Dedifferentiated amniotic fluid mesenchymal stem cell (primary cell): Measurements from ENCODE around the gene JAKMIP2.
"Not testable (repeated sequence)": the region's sequence is repeated elsewhere in the genome, so short reads cannot be mapped to it uniquely, and the experiment has no call there.

ENCODE experiments used
- DNase-seq: peaks from one replicate; pipeline ENCODE4 v3.0.0-alpha.2; 2016; ENCODE audit errors: extremely low spot score

JAKMIP2 gene

GRCh38 chr5:147601652-147602051 lies 180.9 kb downstream of the JAKMIP2 start:
- no peak for DNase-seq

DNA sequence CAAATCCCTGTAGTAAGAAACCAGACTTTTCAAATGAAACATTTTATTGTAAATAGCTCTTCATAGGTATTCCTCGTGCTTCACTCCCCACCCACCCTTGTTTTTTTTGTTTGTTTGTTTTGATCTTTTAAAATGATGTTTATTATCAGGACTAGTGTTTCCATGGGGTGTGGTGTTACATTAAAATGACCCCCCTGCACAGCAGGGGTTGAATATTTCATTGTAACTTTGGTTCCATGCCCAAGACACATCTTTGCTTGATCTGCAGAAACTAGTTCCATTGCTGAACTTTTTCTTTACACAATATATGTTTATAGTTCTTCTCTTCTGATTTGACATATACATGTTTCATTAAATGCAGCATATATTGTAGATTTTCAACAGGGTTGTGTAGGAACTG lies 191.4 kb downstream of the JAKMIP2 start:
- DNase-seq: no peak

GRCh38 chr5:147590096-147590495 lies 192.4 kb downstream of the JAKMIP2 start:
- no peak for DNase-seq

DNA sequence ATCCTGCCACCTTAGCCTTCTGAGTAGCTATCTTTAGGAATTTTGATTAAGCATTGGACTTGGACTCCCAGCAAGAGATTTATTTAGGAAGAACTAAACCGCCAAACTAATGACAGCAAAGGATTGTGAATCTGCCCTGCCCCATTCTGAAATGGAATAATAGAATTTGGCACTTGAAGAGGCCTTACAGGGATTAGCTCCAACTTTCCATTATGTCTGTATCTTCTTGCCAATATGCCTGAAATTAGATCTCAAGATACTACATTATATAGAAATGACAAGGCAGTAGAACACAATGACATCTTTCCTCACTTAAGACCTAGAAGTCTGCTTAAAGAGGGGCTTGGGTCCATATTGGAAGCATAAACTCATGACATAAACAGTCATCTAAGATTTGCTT lies 195.7 kb downstream of the JAKMIP2 start:
- no peak for DNase-seq

DNA sequence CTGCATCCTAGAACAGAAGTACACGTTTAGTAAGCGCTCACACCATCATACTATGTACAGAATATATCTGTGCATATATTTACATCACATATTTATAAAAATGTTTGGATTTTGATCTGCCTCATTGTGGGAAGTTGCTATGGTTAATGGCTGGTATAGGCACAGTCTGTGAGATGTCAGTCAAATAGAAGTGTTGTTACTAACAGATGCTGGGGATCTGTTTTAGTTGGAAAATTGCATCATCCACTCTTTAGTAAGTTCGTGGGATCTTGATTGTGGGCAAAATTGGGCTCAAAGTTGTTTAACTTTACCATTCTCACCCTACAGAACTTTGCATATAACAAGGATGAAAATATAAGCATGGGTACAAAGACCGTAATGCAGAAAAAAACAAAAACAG lies 196.3 kb downstream of the JAKMIP2 start:
- DNase-seq: no peak

- not testable (repeated sequence) for DNase-seq
Observed at GRCh38 chr5:147582272-147582671, 200.3 kb downstream of the JAKMIP2 start.

DNA sequence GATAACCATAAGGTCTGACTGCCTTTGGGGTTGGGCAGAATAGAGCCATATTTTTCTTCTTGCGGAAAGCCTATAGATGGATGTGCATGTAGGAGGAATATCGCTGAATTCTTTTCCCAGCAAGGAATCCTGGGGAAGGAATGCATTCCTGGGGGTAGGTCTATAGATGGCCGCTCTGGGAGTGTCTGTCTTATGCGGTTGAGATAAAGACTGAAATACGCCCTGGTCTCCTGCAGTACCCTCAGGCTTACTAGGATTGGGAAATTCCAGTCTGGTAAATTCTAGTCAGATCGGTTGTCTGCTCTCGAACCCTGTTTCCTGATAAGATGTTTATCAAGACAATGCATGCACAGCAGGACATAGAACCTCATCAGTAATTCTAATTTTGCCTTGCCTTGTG lies 202.1 kb downstream of the JAKMIP2 start:
- not testable (repeated sequence) for DNase-seq

- DNase-seq: peak; percentile 84
Observed at GRCh38 chr5:147578228-147579024, 204.1 kb downstream of the JAKMIP2 start.

DNA sequence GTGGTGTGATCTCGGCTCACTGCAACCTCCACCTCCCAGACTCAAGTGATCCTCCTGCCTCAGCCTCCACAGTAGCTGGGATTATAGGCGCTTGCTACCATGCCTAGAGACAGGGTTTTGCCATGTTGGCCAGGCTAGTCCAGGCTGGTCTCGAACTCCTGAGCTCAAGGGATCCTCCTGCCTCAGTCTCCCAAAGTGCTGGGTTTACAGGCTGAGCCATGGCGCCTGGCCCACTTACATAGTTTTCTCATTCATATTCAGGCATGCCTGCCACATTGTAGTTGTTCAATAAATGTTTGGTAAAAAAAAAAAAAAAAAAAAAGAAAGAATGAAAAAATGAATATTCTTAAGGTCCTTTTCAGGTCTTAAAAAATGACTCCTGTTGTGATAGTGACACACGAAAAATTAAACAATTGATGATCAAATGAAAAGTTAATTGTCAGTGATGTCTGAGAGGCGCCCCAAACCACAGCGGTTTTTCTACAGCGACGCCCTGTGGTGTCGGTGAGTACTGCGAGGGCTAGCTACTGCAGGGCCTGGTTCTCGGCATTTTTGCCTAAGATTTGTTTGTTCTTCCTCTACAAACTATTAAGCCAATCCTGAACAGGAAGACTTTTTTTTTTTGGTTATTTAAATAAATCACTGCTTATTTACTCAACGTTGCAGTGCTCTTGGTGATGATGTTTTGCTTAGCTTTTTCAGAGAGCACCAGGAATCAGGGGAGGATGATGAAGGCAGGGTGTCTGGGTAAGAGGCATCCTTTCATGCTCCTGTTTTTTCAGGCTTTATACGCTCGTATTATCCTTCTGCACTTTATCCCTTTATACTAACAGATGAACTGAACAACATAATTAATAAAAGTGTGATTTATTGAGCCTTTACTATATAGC lies 205.6 kb downstream of the JAKMIP2 start:
- peak; percentile 39 for DNase-seq

- no peak for DNase-seq
Observed at GRCh38 chr5:147575598-147575997, 206.9 kb downstream of the JAKMIP2 start.

- DNase-seq: no peak
Observed at GRCh38 chr5:147573211-147573610, 209.3 kb downstream of the JAKMIP2 start.

GRCh38 chr5:147568710-147569406 lies 213.7 kb downstream of the JAKMIP2 start:
- no peak for DNase-seq

- DNase-seq: peak; percentile 20
Observed at GRCh38 chr5:147567917-147568598, 214.5 kb downstream of the JAKMIP2 start.

DNA sequence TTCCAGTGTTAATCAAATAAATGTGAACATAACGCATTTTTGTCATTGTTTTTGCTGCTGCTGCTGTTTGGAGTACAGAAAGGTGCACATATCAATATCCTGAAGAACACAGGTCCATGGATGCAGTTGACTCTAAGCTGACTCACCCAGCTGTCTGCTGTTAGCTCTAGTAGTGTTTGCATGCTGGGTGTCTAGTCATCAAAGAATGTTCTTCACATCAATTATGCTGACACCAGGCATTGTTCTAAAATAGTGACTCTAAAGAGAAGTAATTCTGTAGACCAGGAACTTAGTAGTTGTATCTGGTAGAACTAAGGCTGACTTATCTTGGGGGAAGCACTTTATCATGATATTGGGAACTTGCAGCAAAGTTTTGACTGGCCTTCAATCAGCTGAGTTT lies 217.0 kb downstream of the JAKMIP2 start:
- no peak for DNase-seq

GRCh38 chr5:147564124-147564486 lies 218.4 kb downstream of the JAKMIP2 start:
- DNase-seq: no peak

GRCh38 chr5:147563466-147564123 lies 218.9 kb downstream of the JAKMIP2 start:
- DNase-seq: no peak

GRCh38 chr5:147561435-147561834 lies 221.1 kb downstream of the JAKMIP2 start:
- no peak for DNase-seq

GRCh38 chr5:147560718-147561331 lies 221.7 kb downstream of the JAKMIP2 start:
- no peak for DNase-seq

GRCh38 chr5:147559749-147560148 lies 222.8 kb downstream of the JAKMIP2 start:
- DNase-seq: no peak

GRCh38 chr5:147558826-147559225 lies 223.7 kb downstream of the JAKMIP2 start:
- peak; percentile 85 for DNase-seq
